HepG2 (cell line): ENCODE results near the gene HPCAL1. TPM values are rescaled to one million over a fixed set of nuclear protein-coding genes. Genes with fewer than 3 reads are reported as not detected.

Experiments used
- ERF ChIP-seq: IDR thresholded peaks from 2 replicates; pipeline ENCODE4 v1.6.1; 2018; ENCODE audit warnings: missing biosample characterization, missing genetic modification reagents
- FOSL1 ChIP-seq: sonication (generic); formaldehyde crosslinking; IDR thresholded peaks from 2 replicates; pipeline ENCODE4 v1.9.0; 2021; ENCODE audit warnings: missing genetic modification reagents, borderline replicate concordance
- GATAD2A ChIP-seq: IDR thresholded peaks from 2 replicates; pipeline ENCODE4 v1.6.1; 2016
- HNRNPUL1 ChIP-seq: fragments of 200-400 bp; formaldehyde crosslinking; IDR thresholded peaks from 2 replicates; pipeline ENCODE4 v1.6.1; 2017; ENCODE audit warnings: low read depth, mild to moderate bottlenecking, low read length, moderate library complexity
- KDM6A ChIP-seq: IDR thresholded peaks from 2 replicates; pipeline ENCODE4 v1.6.1; 2016; ENCODE audit warnings: low read depth
- NCOA1 ChIP-seq: sonication (generic); formaldehyde crosslinking; IDR thresholded peaks from 2 replicates; pipeline ENCODE4 v1.9.0; 2021; ENCODE audit warnings: missing genetic modification reagents
- SRSF1 ChIP-seq: fragments of 200-400 bp; formaldehyde crosslinking; optimal IDR thresholded peaks from 2 replicates; pipeline ENCODE3; 2017; ENCODE audit warnings: mild to moderate bottlenecking, low read depth, low read length, moderate library complexity
- SRSF4 ChIP-seq: fragments of 200-400 bp; formaldehyde crosslinking; IDR thresholded peaks from one replicate; pipeline ENCODE4 v1.6.1; 2018; ENCODE audit warnings: mild to moderate bottlenecking, low read depth, low read length, moderate library complexity; ENCODE audit not compliant: poor library complexity, severe bottlenecking
- U2AF2 ChIP-seq: fragments of 200-400 bp; formaldehyde crosslinking; IDR thresholded peaks from 2 replicates; pipeline ENCODE4 v1.6.1; 2017; ENCODE audit warnings: low read depth, mild to moderate bottlenecking, low read length
- YEATS4 ChIP-seq: sonication (generic); formaldehyde crosslinking; IDR thresholded peaks from 2 replicates; pipeline ENCODE4 v1.4.0; 2020; ENCODE audit warnings: missing genetic modification reagents, borderline replicate concordance
- ZNF263 ChIP-seq: sonication (generic); formaldehyde crosslinking; IDR thresholded peaks from 2 replicates; pipeline ENCODE4 v1.4.0; 2020; ENCODE audit warnings: missing genetic modification reagents
- ZNF333 ChIP-seq: sonication (generic); formaldehyde crosslinking; IDR thresholded peaks from 2 replicates; pipeline ENCODE4 v1.4.0; 2020; ENCODE audit warnings: mild to moderate bottlenecking, missing genetic modification reagents, borderline replicate concordance
- ZNF430 ChIP-seq: sonication (generic); formaldehyde crosslinking; IDR thresholded peaks from 2 replicates; pipeline ENCODE4 v1.9.0; 2021; ENCODE audit warnings: mild to moderate bottlenecking, missing genetic modification reagents
- ZNF550 ChIP-seq: sonication (generic); formaldehyde crosslinking; IDR thresholded peaks from 2 replicates; pipeline ENCODE4 v1.4.0; 2020; ENCODE audit warnings: mild to moderate bottlenecking, missing genetic modification reagents, borderline replicate concordance
- ZNF562 ChIP-seq: sonication (generic); formaldehyde crosslinking; IDR thresholded peaks from 2 replicates; pipeline ENCODE4 v1.8.0; 2022; ENCODE audit warnings: missing genetic modification reagents, borderline replicate concordance
- ZNF660 ChIP-seq: sonication (generic); formaldehyde crosslinking; IDR thresholded peaks from 2 replicates; pipeline ENCODE4 v1.5.1; 2020; ENCODE audit warnings: mild to moderate bottlenecking, low read depth, missing genetic modification reagents, borderline replicate concordance
- ZNF674 ChIP-seq: sonication (generic); formaldehyde crosslinking; IDR thresholded peaks from 2 replicates; pipeline ENCODE4 v1.5.0; 2020; ENCODE audit warnings: low read depth, mild to moderate bottlenecking, missing genetic modification reagents
- ZNF703 ChIP-seq: sonication (generic); formaldehyde crosslinking; IDR thresholded peaks from 2 replicates; pipeline ENCODE4 v1.5.1; 2020; ENCODE audit warnings: missing genetic modification reagents, mild to moderate bottlenecking, moderate library complexity, borderline replicate concordance
- ZSCAN25 ChIP-seq: sonication (generic); formaldehyde crosslinking; IDR thresholded peaks from 2 replicates; pipeline ENCODE4 v1.8.0; 2022; ENCODE audit warnings: mild to moderate bottlenecking, missing genetic modification reagents
- polyA plus RNA-seq, 8 experiments: library from polyadenylated mRNA; depleted of rRNA in 3 of 8; stranded (reverse) in 7 of 8; unstranded in 1 of 8; fragments of >200 nt; fragmentation: Illumina TruSeq in 4 of 8; extraction: Trizol in 4 of 8; gene quantifications; 2 replicates each; pipeline versions ENCODE4 v1.2.1 to v1.2.3, GENCODE V29; 2011 to 2016; ENCODE audit warnings: low read depth in 4 of 8, missing spikeins in 1 of 8, mixed read lengths in 1 of 8; ENCODE audit not compliant: insufficient read depth in 1 of 8
- total RNA-seq, 5 experiments: library from RNA; depleted of rRNA; stranded (reverse); fragments of >200 nt; fragmentation: Illumina TruSeq; extraction: Trizol; gene quantifications; 2 replicates each; pipeline ENCODE4 v1.2.3, GENCODE V29; 2016; ENCODE audit warnings: low read depth in 1 of 5
- TF ChIP-seq, protein P1 (sequence below): sonication (generic); formaldehyde crosslinking; IDR thresholded peaks from 2 replicates; pipeline ENCODE4 v1.4.0; 2020; ENCODE audit warnings: mild to moderate bottlenecking, missing genetic modification reagents
- TF ChIP-seq, protein P2 (sequence below): sonication (generic); formaldehyde crosslinking; IDR thresholded peaks from 2 replicates; pipeline ENCODE4 v1.8.1; 2023; ENCODE audit warnings: mild to moderate bottlenecking, missing genetic modification reagents
- TF ChIP-seq, protein P3 (sequence below): sonication (generic); formaldehyde crosslinking; IDR thresholded peaks from 2 replicates; pipeline ENCODE4 v1.8.0; 2022; ENCODE audit warnings: mild to moderate bottlenecking, missing genetic modification reagents; ENCODE audit not compliant: insufficient replicate concordance
- TF ChIP-seq, protein P4 (sequence below): sonication (generic); formaldehyde crosslinking; IDR thresholded peaks from 2 replicates; pipeline ENCODE4 v1.4.0; 2020; ENCODE audit warnings: missing genetic modification reagents, borderline replicate concordance
- TF ChIP-seq, protein P5 (sequence below): sonication (generic); formaldehyde crosslinking; IDR thresholded peaks from 2 replicates; pipeline ENCODE4 v1.4.0; 2020; ENCODE audit warnings: low read depth, mild to moderate bottlenecking, missing genetic modification reagents

Gene HPCAL1
- total and polyA plus RNA-seq, 2 of the 13 experiments (the other 11 are each of a cell fraction or from before 2014, with no cell fraction given) = 29.5 to 29.9 TPM

DNA sequence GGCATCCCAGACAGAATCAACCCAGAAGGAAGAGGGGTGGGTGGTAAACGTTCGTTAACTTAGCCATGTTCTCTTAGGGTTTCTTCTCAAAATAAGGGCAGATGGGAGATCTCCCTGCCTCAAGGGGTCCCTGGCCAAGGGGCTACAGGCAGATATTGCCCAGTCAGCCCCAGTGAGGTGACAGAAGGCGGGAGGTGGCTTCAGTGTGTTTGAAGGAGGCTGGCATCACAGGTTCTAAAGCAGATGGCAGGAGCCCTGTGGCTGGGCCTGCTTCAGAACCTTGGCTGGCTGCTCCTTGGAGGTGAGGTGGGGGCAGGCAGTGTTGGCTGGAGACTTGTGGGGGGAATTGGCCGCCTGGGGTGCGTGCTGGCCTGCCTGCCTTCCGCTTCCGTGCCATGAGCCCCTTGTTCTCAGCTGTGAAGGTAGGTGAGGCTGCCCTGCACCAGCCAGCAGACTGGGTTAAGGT, 23.5 kb downstream of the HPCAL1 start (continued):
- TF ChIP-seq, protein P1, sequence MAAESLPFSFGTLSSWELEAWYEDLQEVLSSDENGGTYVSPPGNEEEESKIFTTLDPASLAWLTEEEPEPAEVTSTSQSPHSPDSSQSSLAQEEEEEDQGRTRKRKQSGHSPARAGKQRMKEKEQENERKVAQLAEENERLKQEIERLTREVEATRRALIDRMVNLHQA (CRISPR knock-in tag) = no peak
- TF ChIP-seq ZNF660 (CRISPR knock-in tag) (no peak), U2AF2 (no peak), ZNF430 (CRISPR knock-in tag) (no peak; the same call in 1 of the 2 replicates), ZNF263 (CRISPR knock-in tag) (no peak; the same call in 1 of the 2 replicates), ZNF550 (CRISPR knock-in tag) (no peak), ZSCAN25 (CRISPR knock-in tag) (no peak), YEATS4 (CRISPR knock-in tag) (peak; percentile 61), ZNF562 (CRISPR knock-in tag) (no peak), KDM6A (CRISPR knock-in tag) (no peak), ERF (CRISPR knock-in tag) (no peak), ZNF674 (CRISPR knock-in tag) (no peak), FOSL1 (CRISPR knock-in tag) (no peak), SRSF1 (no peak), NCOA1 (CRISPR knock-in tag) (no peak), SRSF4 (no peak), ZNF333 (CRISPR knock-in tag) (no peak), HNRNPUL1 (no peak), GATAD2A (0 out of 2 replicates have a peak, but pooled peaks have one; percentile 4), ZNF703 (no peak)
- TF ChIP-seq, protein P2, sequence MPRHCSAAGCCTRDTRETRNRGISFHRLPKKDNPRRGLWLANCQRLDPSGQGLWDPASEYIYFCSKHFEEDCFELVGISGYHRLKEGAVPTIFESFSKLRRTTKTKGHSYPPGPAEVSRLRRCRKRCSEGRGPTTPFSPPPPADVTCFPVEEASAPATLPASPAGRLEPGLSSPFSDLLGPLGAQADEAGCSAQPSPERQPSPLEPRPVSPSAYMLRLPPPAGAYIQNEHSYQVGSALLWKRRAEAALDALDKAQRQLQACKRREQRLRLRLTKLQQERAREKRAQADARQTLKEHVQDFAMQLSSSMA (CRISPR knock-in tag) = 0 out of 2 replicates have a peak, but pooled peaks have one; percentile 10
- TF ChIP-seq, protein P3, sequence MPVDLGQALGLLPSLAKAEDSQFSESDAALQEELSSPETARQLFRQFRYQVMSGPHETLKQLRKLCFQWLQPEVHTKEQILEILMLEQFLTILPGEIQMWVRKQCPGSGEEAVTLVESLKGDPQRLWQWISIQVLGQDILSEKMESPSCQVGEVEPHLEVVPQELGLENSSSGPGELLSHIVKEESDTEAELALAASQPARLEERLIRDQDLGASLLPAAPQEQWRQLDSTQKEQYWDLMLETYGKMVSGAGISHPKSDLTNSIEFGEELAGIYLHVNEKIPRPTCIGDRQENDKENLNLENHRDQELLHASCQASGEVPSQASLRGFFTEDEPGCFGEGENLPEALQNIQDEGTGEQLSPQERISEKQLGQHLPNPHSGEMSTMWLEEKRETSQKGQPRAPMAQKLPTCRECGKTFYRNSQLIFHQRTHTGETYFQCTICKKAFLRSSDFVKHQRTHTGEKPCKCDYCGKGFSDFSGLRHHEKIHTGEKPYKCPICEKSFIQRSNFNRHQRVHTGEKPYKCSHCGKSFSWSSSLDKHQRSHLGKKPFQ = no peak
- TF ChIP-seq, protein P4, sequence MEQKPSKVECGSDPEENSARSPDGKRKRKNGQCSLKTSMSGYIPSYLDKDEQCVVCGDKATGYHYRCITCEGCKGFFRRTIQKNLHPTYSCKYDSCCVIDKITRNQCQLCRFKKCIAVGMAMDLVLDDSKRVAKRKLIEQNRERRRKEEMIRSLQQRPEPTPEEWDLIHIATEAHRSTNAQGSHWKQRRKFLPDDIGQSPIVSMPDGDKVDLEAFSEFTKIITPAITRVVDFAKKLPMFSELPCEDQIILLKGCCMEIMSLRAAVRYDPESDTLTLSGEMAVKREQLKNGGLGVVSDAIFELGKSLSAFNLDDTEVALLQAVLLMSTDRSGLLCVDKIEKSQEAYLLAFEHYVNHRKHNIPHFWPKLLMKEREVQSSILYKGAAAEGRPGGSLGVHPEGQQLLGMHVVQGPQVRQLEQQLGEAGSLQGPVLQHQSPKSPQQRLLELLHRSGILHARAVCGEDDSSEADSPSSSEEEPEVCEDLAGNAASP (CRISPR knock-in tag) = no peak
- TF ChIP-seq, protein P5, sequence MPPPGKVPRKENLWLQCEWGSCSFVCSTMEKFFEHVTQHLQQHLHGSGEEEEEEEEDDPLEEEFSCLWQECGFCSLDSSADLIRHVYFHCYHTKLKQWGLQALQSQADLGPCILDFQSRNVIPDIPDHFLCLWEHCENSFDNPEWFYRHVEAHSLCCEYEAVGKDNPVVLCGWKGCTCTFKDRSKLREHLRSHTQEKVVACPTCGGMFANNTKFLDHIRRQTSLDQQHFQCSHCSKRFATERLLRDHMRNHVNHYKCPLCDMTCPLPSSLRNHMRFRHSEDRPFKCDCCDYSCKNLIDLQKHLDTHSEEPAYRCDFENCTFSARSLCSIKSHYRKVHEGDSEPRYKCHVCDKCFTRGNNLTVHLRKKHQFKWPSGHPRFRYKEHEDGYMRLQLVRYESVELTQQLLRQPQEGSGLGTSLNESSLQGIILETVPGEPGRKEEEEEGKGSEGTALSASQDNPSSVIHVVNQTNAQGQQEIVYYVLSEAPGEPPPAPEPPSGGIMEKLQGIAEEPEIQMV (CRISPR knock-in tag) = no peak
